HG03108 (cell line): ENCODE data around the gene LYPD6.

Source experiments
- ATAC-seq: cut with Tn5 transposase; IDR thresholded peaks from one replicate; pipeline ENCODE4 v1.9.1; 2021; ENCODE audit warnings: moderate library complexity; ENCODE audit not compliant: unreplicated experiment

The LYPD6 gene

GRCh38 chr2:149399934-149400615, 69.7 kb downstream of the LYPD6 start:
- ATAC-seq, result no peak

- no peak for ATAC-seq
Measured at GRCh38 chr2:149400997-149401396, 70.6 kb downstream of the LYPD6 start.

- no peak for ATAC-seq
Measured at GRCh38 chr2:149409506-149409905, 79.1 kb downstream of the LYPD6 start.

- ATAC-seq, result no peak
Measured at GRCh38 chr2:149410701-149411484, 80.5 kb downstream of the LYPD6 start.

GRCh38 chr2:149413487-149413886, 83.1 kb downstream of the LYPD6 start:
- no peak for ATAC-seq

GRCh38 chr2:149415086-149415485, 84.7 kb downstream of the LYPD6 start:
- no peak for ATAC-seq

GRCh38 chr2:149418065-149418464, 87.7 kb downstream of the LYPD6 start:
- no peak for ATAC-seq

GRCh38 chr2:149420053-149420963, 89.9 kb downstream of the LYPD6 start:
- ATAC-seq, result no peak

GRCh38 chr2:149421791-149422190, 91.4 kb downstream of the LYPD6 start:
- no peak for ATAC-seq

- no peak for ATAC-seq
Measured at GRCh38 chr2:149422337-149422990, 92.1 kb downstream of the LYPD6 start.

GRCh38 chr2:149422991-149423338, 92.6 kb downstream of the LYPD6 start:
- ATAC-seq, result no peak

GRCh38 chr2:149423630-149424029, 93.2 kb downstream of the LYPD6 start:
- no peak for ATAC-seq

GRCh38 chr2:149427387-149427786, 97.0 kb downstream of the LYPD6 start:
- ATAC-seq, result no peak

- ATAC-seq, result no peak
Measured at GRCh38 chr2:149428783-149429182, 98.4 kb downstream of the LYPD6 start.

- ATAC-seq, result no peak
Measured at GRCh38 chr2:149430743-149431736, 100.7 kb downstream of the LYPD6 start.

- ATAC-seq, result no peak
Measured at GRCh38 chr2:149438330-149438960, 108.1 kb downstream of the LYPD6 start.

GRCh38 chr2:149441255-149441654, 110.9 kb downstream of the LYPD6 start:
- no peak for ATAC-seq

- ATAC-seq, result no peak
Measured at GRCh38 chr2:149442346-149442745, 112.0 kb downstream of the LYPD6 start.

GRCh38 chr2:149443150-149443549, 112.8 kb downstream of the LYPD6 start:
- ATAC-seq, result no peak
